Astrocyte of the spinal cord (primary cell): ENCODE measurements around the gene ILK.

ENCODE experiments used
- DNase-seq: peaks from one replicate; pipeline ENCODE4 v3.0.0; 2011; ENCODE audit warnings: low read depth, low spot score
- H3K4me3 ChIP-seq: 2 replicates; pipeline ENCODE4 v1.5.1; 2011; ENCODE audit warnings: low read depth, mild to moderate bottlenecking, low read length, moderate library complexity
- in situ Hi-C: cut with HindIII; loops from 2 replicates; pipeline ENCODE4 v1.10.0; 2017; ENCODE audit warnings: low sequenced_read_pairs
- TF ChIP-seq, protein P1 (sequence below): IDR thresholded peaks from 2 replicates; pipeline ENCODE4 v1.5.1; 2012; ENCODE audit warnings: low read depth, mild to moderate bottlenecking, low read length, inconsistent platforms

Gene ILK

DNA sequence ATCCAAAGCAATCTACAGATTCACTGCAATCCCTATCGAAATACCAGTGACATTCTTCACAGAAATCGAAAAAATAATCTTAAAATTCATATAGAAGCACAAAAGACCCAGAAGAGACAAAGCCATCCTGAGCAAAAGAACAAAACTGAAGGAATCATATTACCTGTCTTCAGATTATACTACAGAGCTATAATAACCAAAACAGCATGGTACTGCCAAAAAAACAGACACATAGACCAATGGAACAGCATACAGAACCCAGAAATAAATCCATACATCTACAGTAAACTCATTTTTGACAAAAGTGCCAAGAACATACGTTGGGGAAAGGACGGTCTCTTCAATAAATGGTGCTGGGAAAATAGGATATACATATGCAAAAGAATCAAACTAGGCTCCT is 19.0 kb upstream of the ILK start:
- DNase-seq = no peak
- TF ChIP-seq, protein P1, sequence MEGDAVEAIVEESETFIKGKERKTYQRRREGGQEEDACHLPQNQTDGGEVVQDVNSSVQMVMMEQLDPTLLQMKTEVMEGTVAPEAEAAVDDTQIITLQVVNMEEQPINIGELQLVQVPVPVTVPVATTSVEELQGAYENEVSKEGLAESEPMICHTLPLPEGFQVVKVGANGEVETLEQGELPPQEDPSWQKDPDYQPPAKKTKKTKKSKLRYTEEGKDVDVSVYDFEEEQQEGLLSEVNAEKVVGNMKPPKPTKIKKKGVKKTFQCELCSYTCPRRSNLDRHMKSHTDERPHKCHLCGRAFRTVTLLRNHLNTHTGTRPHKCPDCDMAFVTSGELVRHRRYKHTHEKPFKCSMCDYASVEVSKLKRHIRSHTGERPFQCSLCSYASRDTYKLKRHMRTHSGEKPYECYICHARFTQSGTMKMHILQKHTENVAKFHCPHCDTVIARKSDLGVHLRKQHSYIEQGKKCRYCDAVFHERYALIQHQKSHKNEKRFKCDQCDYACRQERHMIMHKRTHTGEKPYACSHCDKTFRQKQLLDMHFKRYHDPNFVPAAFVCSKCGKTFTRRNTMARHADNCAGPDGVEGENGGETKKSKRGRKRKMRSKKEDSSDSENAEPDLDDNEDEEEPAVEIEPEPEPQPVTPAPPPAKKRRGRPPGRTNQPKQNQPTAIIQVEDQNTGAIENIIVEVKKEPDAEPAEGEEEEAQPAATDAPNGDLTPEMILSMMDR = no peak
- no peak overlapping the region for H3K4me3 ChIP-seq
- in situ Hi-C loops = no loop called here

DNA sequence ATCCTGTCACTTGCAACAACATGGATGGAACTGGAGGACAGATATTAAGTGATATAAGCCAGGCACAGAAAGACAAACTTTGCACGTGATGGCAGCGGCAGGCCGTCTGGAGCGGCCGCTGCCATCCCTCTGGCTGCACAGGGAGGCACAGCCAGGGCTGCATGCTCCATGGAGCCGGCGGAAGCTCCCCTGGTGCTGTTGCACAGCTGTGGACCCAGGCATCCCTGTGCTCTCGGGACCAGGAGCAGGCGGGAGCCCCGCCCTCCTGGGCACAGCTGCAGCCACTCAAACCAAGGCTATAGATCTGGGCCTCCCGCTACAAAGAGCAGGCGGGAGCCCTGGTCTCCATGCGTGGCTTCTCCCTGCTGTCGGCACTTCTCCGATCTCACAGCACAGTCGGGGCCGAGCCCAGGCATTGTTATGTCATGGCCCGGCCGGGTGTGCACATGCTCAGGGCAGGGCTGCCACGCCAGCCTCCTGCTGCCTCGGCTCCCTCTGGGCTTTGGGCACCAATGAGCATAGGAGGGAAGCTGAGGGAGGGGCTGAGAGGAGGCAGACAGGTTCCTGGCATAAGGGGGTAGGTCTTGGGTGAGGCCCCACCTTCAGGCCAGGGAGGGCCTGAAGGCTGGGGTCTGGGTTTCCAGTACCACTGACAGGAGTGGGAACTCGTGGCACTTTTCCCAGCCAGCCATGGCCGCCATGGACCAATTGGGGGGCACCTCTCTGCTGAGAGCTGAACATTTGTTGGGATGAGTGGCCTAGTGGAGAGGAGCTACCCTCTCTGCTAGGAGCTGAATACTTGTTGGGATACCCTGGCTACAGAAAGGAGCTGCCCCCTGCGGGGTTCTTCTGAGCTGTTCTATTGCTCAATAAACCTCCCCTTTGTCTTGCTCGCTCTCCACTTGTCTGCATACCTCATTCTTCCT is 16.9 kb upstream of the ILK start:
- in situ Hi-C loops = no loop called here

DNA sequence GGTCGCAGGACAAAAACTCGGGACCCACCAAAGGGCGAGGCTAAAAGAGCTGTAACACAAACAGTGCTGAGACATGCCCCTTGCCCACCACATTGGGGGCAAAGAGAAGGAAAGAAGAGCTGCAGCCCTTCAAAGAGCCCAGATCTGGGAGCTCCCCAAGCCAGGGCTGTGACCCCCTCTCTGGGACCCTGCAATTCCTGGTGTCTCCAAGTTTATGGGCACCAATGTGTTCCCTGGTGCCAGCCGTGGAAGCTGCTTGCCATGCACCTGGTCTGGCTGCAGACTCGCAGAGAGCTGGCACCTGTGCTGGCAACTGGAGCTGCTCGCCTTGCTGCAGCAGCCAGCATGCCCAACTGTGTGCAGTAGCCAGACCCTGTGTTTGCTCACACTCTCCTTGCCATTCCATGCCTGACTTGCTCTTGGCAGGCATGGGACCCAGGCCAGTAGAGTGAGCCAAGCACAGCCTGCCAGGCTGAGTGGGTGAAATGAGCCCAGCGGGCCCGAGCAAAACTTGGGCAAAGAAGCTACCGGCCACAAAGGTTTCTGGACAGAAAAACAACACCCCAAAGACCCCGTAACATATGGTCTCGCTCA is 16.1 kb upstream of the ILK start:
- DNase-seq = no peak
- H3K4me3 ChIP-seq = no peak overlapping the region
- TF ChIP-seq, protein P1 = no peak
- in situ Hi-C loops = no loop called here

More for the DNA sequence above, 16.9 kb upstream of the ILK start:
- TF ChIP-seq, protein P1 = no peak
- no peak overlapping the region for H3K4me3 ChIP-seq
- no peak for DNase-seq

DNA sequence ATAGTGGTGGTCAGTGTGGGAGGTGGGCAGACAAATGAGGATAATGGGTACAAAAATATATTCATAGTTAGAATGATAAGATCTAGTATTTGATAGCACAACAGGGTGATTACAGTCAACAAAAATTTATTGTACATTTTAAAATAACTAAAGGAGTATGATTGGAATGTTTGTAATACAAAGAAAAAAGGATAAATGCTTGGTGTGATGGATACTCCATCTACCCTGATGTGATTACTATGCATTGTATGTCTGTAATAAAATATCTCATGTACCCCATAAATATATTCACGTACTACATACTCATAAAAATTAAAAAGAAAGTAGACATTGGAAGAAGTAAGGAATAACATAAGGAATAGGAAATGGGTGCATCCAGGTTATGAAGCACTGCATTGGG is 15.6 kb upstream of the ILK start:
- H3K4me3 ChIP-seq = no peak overlapping the region

DNA sequence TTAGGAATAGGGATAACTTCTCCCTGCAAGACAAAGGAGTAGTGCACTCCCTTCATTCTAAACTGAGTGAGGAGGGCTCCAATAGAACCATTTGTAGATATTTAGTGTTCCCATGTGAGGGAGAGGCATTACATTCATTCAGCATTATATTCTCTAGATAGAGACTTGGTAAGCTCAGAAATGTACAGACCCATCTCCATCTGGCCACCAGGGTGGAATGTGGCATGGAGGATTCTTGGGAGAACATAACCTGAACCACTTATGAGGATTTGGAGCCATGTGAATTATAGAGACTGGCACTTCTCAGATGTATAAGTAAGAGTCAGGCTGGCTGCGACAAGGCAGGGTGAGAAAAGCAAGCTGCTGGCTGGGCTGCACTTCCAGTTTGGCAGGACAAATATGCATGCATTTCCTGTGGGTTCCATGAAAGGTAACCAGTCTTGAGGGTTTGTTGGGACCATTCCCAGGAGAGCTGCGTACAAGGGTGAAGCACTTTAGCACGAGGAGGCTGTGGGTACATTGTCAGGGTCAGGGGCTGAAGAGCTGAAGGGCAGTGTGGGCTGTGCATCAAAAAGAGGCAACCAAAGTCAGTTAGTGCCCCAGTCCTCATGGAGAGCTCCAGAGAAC is 9.3 kb upstream of the ILK start:
- in situ Hi-C loops = no loop called here
- TF ChIP-seq, protein P1 = no peak
- no peak for DNase-seq
- no peak overlapping the region for H3K4me3 ChIP-seq

More for the DNA sequence above, 15.6 kb upstream of the ILK start:
- in situ Hi-C loops = no loop called here
- DNase-seq = no peak
- TF ChIP-seq, protein P1 = no peak

DNA sequence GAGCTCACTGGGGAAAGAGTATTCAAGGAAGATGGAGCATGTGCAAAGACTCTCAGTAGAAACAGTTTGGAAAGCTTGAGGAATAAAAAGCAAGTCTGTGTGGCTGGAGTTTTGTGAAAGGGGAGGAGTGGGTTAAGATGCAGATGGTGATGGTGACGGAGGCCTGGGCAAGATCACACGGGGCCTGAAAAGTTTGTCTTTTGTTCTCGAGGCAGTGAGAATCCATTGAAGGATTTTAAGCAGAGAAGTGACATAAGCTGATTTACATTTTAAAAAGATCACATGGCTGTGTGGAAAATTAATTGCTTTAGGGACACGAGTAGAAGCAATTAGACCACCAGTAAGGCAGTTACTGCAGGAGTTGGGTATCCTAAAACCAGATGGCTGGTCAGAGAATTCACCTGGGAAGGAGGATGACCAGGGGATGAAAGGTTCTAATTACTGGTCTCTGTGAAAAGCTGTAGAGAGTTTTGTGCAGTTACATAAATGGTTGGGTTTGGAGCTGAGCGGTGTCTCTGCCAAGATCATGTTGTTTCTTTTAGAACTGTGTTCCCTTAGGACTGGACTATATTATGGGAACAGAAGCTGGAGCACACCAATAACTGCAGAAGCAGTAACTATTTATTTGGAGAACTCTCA is 7.2 kb upstream of the ILK start:
- no peak for DNase-seq
- in situ Hi-C loops = no loop called here
- TF ChIP-seq, protein P1 = no peak
- H3K4me3 ChIP-seq = no peak overlapping the region
